Erythroblast (primary cell): ENCODE measurements around the gene TNFRSF17.

Source experiments
- DNase-seq, 2 experiments: peaks; one replicate each; lab custom pipeline; 2025; lab: John Stamatoyannopoulos, UW
- GATA1 ChIP-seq: IDR thresholded peaks from 2 replicates; pipeline ENCODE4 v1.6.1; 2011; ENCODE audit warnings: low read depth, mild to moderate bottlenecking, control low read depth, low read length, moderate library complexity
- POLR2A ChIP-seq: IDR thresholded peaks from 2 replicates; pipeline ENCODE4 v1.6.1; 2011; ENCODE audit warnings: mild to moderate bottlenecking, low read length

TNFRSF17 gene

GRCh38 chr16:11980136-11980844 is 15.3 kb downstream of the TNFRSF17 start:
- TF ChIP-seq POLR2A, result no peak
- no peak for TF ChIP-seq GATA1

GRCh38 chr16:11985250-11985649 is 20.2 kb downstream of the TNFRSF17 start:
- TF ChIP-seq GATA1, result no peak
- TF ChIP-seq POLR2A, result no peak
- no peak for DNase-seq

More at GRCh38 chr16:11980136-11980844, 15.3 kb downstream of the TNFRSF17 start:
- no peak for DNase-seq

DNA sequence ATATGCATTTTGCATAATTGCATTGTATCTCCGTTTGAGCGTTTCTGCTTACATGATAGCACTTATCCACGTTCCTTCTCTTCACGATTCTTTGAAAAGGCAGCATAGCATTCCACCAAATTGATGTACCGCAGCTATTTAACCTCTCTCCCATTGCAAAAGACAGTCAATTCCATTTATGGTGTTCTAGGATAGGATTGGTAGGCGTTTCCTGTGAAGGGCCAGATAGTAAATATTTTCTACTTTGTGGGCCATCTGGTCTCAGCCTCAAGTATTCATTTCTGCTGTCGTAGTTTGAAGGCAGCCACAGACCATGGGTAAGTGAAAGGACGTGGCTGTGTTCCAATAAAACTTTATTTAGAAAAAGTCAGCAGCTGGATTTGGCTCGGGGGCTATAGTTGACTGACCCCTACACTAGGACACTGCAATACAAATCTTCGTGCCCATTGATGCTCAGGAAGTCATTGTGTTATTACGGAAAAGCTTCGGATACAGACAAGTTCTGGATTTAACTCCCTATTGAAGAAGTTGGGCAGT is 21.6 kb downstream of the TNFRSF17 start:
- DNase-seq, result no peak
- TF ChIP-seq GATA1 (no peak), POLR2A (no peak)

DNA sequence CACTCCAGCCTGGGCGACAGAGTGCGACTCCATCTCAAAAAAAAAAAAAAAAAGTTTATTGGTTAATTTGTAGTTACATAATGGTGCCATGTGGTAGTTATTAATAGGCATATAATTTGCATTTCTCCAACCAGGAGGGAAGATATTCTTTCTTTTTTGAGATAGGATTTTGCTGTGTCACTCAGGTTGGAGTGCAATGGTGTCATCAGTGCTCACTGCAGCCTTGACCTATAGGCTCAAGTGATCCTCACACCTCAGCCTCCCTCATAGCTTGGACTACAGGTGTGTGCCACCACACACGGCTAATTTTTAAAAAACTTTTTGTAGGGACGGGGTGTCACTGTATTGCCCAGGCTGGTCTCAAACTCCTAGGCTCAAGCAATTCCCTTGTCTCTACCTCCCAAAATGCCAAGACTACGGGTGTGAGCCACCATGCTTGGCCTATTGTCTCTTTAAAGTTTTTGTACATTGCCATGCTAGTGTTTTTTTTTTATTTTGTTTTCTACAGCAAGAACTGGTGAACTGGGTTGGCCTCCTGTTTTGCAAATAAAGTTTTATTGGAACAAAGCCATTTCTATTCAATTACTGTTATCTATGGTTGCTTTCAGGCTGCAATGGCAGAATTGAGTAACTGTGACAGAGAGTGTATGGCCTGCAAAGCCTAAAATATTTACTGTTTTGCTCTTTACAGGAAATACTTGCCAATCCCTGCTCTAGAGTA is 23.4 kb downstream of the TNFRSF17 start:
- no peak for TF ChIP-seq POLR2A
- no peak for TF ChIP-seq GATA1
- DNase-seq, result peak in 1 of 2 experiments; percentile 11

DNA sequence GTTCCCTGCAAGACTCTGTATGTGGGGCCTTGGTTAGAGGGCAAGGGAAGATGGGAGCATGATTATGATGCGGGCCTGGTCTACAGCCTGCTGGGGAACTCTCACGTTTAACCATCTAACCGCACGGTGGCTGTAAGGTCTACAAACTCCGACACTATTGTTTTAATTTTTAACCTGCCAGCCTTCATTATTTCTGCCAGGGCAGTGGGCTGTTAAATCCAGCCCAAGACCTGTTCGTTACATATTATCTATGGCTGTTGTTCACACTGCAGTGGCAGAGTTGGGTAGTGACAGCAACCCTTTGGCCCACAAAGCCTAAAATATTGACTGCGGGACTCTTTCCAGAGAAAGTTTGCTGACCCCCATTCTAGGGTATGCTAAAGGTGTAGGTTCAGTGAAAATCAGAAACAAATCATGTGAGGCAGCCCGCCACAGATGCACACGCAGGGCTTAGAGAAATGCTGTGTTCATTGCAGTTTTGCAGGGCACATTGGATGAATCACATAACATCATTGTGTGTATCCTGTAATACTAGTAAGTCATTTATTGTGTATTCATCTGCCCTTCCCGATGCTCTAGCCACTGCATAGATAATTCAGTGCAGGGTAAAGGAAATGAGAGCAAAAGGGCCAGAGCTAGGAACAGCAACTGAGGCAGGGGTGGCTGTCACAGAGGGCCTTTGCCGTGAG is 25.8 kb downstream of the TNFRSF17 start:
- no peak for DNase-seq
- no peak for TF ChIP-seq GATA1

DNA sequence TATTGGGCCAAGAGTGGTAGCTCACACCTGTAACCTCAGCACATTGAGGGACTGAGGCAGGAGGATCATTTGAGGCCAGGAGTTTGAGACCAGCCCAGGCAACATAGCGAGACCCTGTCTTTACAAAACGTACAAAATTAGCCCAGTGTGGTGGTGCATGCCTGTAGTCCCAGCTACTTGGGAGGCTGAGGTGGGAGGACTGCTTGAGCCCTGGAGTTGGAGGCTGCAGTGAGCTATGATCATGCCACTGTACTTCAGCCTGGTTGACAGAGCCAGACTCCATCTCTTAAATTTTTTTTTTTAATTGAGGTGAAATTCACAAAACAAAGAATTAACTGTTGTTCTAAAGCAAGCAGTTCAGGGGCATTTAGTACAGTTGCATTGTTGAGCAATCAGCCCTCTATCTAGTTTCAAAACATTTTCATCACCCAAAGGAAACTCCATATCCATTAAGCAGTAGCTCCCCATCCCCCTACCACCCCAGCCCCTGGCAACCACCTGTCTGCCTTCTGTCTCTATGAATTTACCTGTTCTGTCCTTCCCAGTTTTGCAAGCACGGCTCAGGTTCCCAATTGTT is 27.1 kb downstream of the TNFRSF17 start:
- TF ChIP-seq POLR2A, result no peak
- no peak for TF ChIP-seq GATA1
- DNase-seq, result no peak

GRCh38 chr16:11992586-11993524 is 27.8 kb downstream of the TNFRSF17 start:
- no peak for DNase-seq
- TF ChIP-seq POLR2A (no peak), GATA1 (no peak)

- no peak for DNase-seq
- TF ChIP-seq POLR2A (no peak), GATA1 (no peak)
Measured at GRCh38 chr16:11994143-11995119, 29.4 kb downstream of the TNFRSF17 start.

GRCh38 chr16:11996433-11997330 is 31.7 kb downstream of the TNFRSF17 start:
- TF ChIP-seq POLR2A (no peak), GATA1 (no peak)

GRCh38 chr16:12000032-12000431 is 35.0 kb downstream of the TNFRSF17 start:
- TF ChIP-seq POLR2A, result no peak
- no peak for TF ChIP-seq GATA1
- no peak for DNase-seq

More at GRCh38 chr16:11996433-11997330, 31.7 kb downstream of the TNFRSF17 start:
- no peak for DNase-seq
